ENCODE data around the gene EXT2.

Gene EXT2

GRCh38 chr11:44174842-44175241, 79.4 kb downstream of the EXT2 start:
- DNase-seq = no peak

- no peak for DNase-seq
These were observed 81.2 kb downstream of the EXT2 start for GRCh38 chr11:44176546-44177213.

GRCh38 chr11:44177905-44178304, 82.4 kb downstream of the EXT2 start:
- DNase-seq = no peak

GRCh38 chr11:44178381-44178780, 82.9 kb downstream of the EXT2 start:
- no peak for DNase-seq

GRCh38 chr11:44179173-44179572, 83.7 kb downstream of the EXT2 start:
- DNase-seq = no peak

GRCh38 chr11:44180107-44180506, 84.6 kb downstream of the EXT2 start:
- DNase-seq = no peak

- no peak for DNase-seq
These were observed 90.0 kb downstream of the EXT2 start for GRCh38 chr11:44185522-44185921.

GRCh38 chr11:44186321-44186930, 90.9 kb downstream of the EXT2 start:
- DNase-seq = no peak

GRCh38 chr11:44188643-44189042, 93.2 kb downstream of the EXT2 start:
- no peak for DNase-seq

- DNase-seq = no peak
These were observed 94.8 kb downstream of the EXT2 start for GRCh38 chr11:44189986-44190882.

- DNase-seq = no peak
These were observed 95.4 kb downstream of the EXT2 start for GRCh38 chr11:44190883-44191230.

GRCh38 chr11:44191322-44192016, 96.0 kb downstream of the EXT2 start:
- DNase-seq = no peak

- DNase-seq = no peak
These were observed 96.5 kb downstream of the EXT2 start for GRCh38 chr11:44192017-44192385.

- DNase-seq = no peak
These were observed 97.1 kb downstream of the EXT2 start for GRCh38 chr11:44192462-44193100.

GRCh38 chr11:44193856-44194255, 98.4 kb downstream of the EXT2 start:
- DNase-seq = no peak

- DNase-seq = no peak
These were observed 102.8 kb downstream of the EXT2 start for GRCh38 chr11:44198146-44198724.

- no peak for DNase-seq
These were observed 103.8 kb downstream of the EXT2 start for GRCh38 chr11:44199298-44199697.

GRCh38 chr11:44199816-44200215, 104.3 kb downstream of the EXT2 start:
- DNase-seq = no peak

GRCh38 chr11:44203270-44204043, 108.0 kb downstream of the EXT2 start:
- no peak for DNase-seq

- DNase-seq = no peak
These were observed 109.9 kb downstream of the EXT2 start for GRCh38 chr11:44205352-44205751.

GRCh38 chr11:44205836-44206235, 110.4 kb downstream of the EXT2 start:
- DNase-seq = no peak

- DNase-seq = no peak
These were observed 111.8 kb downstream of the EXT2 start for GRCh38 chr11:44207292-44207691.
